Stomach (tissue), 9 donors: ENCODE results near the gene UGP2. TPM values are rescaled to one million over a fixed set of nuclear protein-coding genes. Genes with fewer than 3 reads are reported as not detected.

Experiments used
- DNase-seq, 2 donors: peaks; one replicate each; pipeline versions ENCODE4 v3.0.0 to v3.0.0-alpha.2; 2013 to 2019
- H3K27ac ChIP-seq, 5 donors: fragments of 200-600 bp in 4 of 5; sonication (generic) in 4 of 5; one replicate each; pipeline ENCODE4 v1.5.1; 2013 to 2019; ENCODE audit warnings: mild to moderate bottlenecking in 1 of 5, moderate library complexity in 1 of 5
- H3K27me3 ChIP-seq, 3 donors: fragments of 200-600 bp; sonication (generic); one replicate each; pipeline ENCODE4 v1.5.1; 2017 to 2019; ENCODE audit warnings: mixed run types in 1 of 3
- H3K36me3 ChIP-seq, 4 donors: fragments of 200-600 bp; sonication (generic); 1 replicate in 3 of 4; 2 replicates in 1 of 4; pipeline ENCODE4 v1.5.1; 2016 to 2019
- H3K4me1 ChIP-seq, 4 donors: fragments of 200-600 bp; sonication (generic); one replicate each; pipeline ENCODE4 v1.5.1; 2016 to 2019
- H3K4me3 ChIP-seq, 4 donors: fragments of 200-600 bp; sonication (generic) in 3 of 4; one replicate each; pipeline ENCODE4 v1.5.1; 2016 to 2019; ENCODE audit warnings: mild to moderate bottlenecking in 1 of 4
- H3K9me3 ChIP-seq, 4 donors: fragments of 200-600 bp; sonication (generic); one replicate each; pipeline ENCODE4 v1.5.1; 2016 to 2019
- CTCF ChIP-seq, 7 experiments: fragments of 450-650 bp in 4 of 7; fragments of 200-600 bp in 3 of 7; sonication (generic) in 3 of 7; IDR thresholded peaks; one replicate each; pipeline ENCODE4 v1.5.1; 2016 to 2019; ENCODE audit warnings: antibody characterized with exemption in 7 of 7, control low read depth in 2 of 7, mild to moderate bottlenecking in 1 of 7
- EP300 ChIP-seq: sonication (generic); formaldehyde crosslinking; IDR thresholded peaks from one replicate; pipeline ENCODE4 v1.6.1; 2017; ENCODE audit warnings: antibody characterized with exemption
- POLR2A ChIP-seq, 4 donors: fragments of 450-650 bp; IDR thresholded peaks; one replicate each; pipeline ENCODE4 v1.6.1; 2016; ENCODE audit warnings: antibody characterized with exemption in 4 of 4, control low read depth in 2 of 4, mild to moderate bottlenecking in 1 of 4, moderate library complexity in 1 of 4
- POLR2AphosphoS5 ChIP-seq, 3 donors: sonication (generic); formaldehyde crosslinking; IDR thresholded peaks; one replicate each; pipeline ENCODE4 v1.6.1; 2016; ENCODE audit warnings: antibody characterized with exemption in 3 of 3
- WGBS, 5 donors: extraction: QIAGEN DNeasy Blood & Tissue Kit in 3 of 5; methylation state at CpG; one replicate each; pipeline versions ENCODE4 v1.1.5 to v1.1.7; 2013 to 2018; 5-methylcytosine and 5-hydroxymethylcytosine counted together
- intact Hi-C: fragments of 100-400 bp; cut with DNase I; formaldehyde crosslinking; loops from one replicate; pipeline ENCODE4 v1.15.1; 2023; ENCODE audit warnings: low total_unique reads
- polyA plus RNA-seq, 3 donors: library from polyadenylated mRNA; stranded (reverse); fragments of 200-250 nt; gene quantifications; one replicate each; pipeline ENCODE4 v1.2.3, GENCODE V29; 2013
- total RNA-seq, 5 donors: library from RNA; depleted of rRNA; stranded (reverse); fragments of >200 nt; gene quantifications; one replicate each; pipeline versions ENCODE4 v1.1.0 to v1.2.3, GENCODE V29; 2014 to 2016
- donor health status: healthy with polysubstance abuse.
- donor health status: Bipolar disorder and iron deficiency.
- donor health status: healthy.

Gene UGP2
- total and polyA plus RNA-seq, 8 donors, result 38.5 to 135 (median 93.7) TPM

- H3K27me3 ChIP-seq, result no peaks in the 10 kb centered on the region
- H3K36me3 ChIP-seq, result no peaks in the 10 kb centered on the region
- H3K4me3 ChIP-seq, result peak overlapping the region; percentile 62 to 94 (median 82)
- peak overlapping the region; percentile 72 to 99 (median 99) for H3K27ac ChIP-seq
- H3K4me1 ChIP-seq, result peaks cover 26 to 48% (median 29%) of the 10 kb centered on the region in 4 donors
- peak in 1 of 2 donors; percentile 28 for DNase-seq
- H3K9me3 ChIP-seq, result no peaks in the 10 kb centered on the region
- 7 to 21% (median 9%) methylated on average over 11 to 24 of the region's 24 CpGs for WGBS, 5 donors
- TF ChIP-seq CTCF (IDR thresholded peaks at IDR 0.05), result no peak
- no peak for TF ChIP-seq POLR2AphosphoS5 (IDR thresholded peaks at IDR 0.05)
- no peak for TF ChIP-seq EP300
- no peak for TF ChIP-seq POLR2A (IDR thresholded peaks at IDR 0.05)
- intact Hi-C loops, result no loop called here
Measured at GRCh38 chr2:63840081-63840784, 1.5 kb upstream of the UGP2 start.

GRCh38 chr2:63840785-63841253 is 877 bp upstream of the UGP2 start:
- DNase-seq, result peak; percentile 99 to 100
- Histone ChIP-seq H3K9me3 (no peaks in the 10 kb centered on the region), H3K36me3 (no peaks in the 10 kb centered on the region), H3K4me3 (peak overlapping the region; percentile 62 to 94 (median 82)), H3K4me1 (peaks cover 26 to 54% (median 31%) of the 10 kb centered on the region in 4 donors), H3K27me3 (no peaks in the 10 kb centered on the region), H3K27ac (peak overlapping the region; percentile 97 to 99 (median 99))
- intact Hi-C loops, result no loop called here
- TF ChIP-seq CTCF (IDR thresholded peaks at IDR 0.05) (peak in 1 of 7 experiments; percentile 11), POLR2A (IDR thresholded peaks at IDR 0.05) (peak in 3 of 4 donors; percentile 71 to 99 (median 97)), POLR2AphosphoS5 (IDR thresholded peaks at IDR 0.05) (peak; percentile 99 to 100 (median 100)), EP300 (no peak)
- 0 to 2% (median 1%) methylated on average over 21 to 34 of the region's 34 CpGs for WGBS, 5 donors

- intact Hi-C loops, result no loop called here
- peaks cover 26 to 53% (median 38%) of the 10 kb centered on the region in 4 donors for H3K4me1 ChIP-seq
- peak overlapping the region; percentile 62 to 94 (median 82) for H3K4me3 ChIP-seq
- DNase-seq, result peak; percentile 29 to 80
- no peaks in the 10 kb centered on the region for H3K9me3 ChIP-seq
- peak overlapping the region; percentile 90 to 99 (median 99) for H3K27ac ChIP-seq
- TF ChIP-seq EP300 (no peak), CTCF (IDR thresholded peaks at IDR 0.05) (no peak), POLR2AphosphoS5 (IDR thresholded peaks at IDR 0.05) (peak; percentile 63 to 78 (median 70)), POLR2A (IDR thresholded peaks at IDR 0.05) (no peak)
- no peaks in the 10 kb centered on the region for H3K27me3 ChIP-seq
- H3K36me3 ChIP-seq, result no peaks in the 10 kb centered on the region
- WGBS, 5 donors, result 2 to 4% (median 3%) methylated on average over 24 of the region's 24 CpGs
Measured at GRCh38 chr2:63842149-63843061, 709 bp downstream of the UGP2 start.

- intact Hi-C loops, result no loop called here
- Histone ChIP-seq H3K4me1 (peaks cover 27 to 55% (median 39%) of the 10 kb centered on the region in 4 donors), H3K4me3 (peak overlapping the region; percentile 62 to 94 (median 82))
Measured at GRCh38 chr2:63843093-63843492, 1.4 kb downstream of the UGP2 start.

More at GRCh38 chr2:63843093-63843492, 1.4 kb downstream of the UGP2 start:
- no peaks in the 10 kb centered on the region for H3K36me3 ChIP-seq
- no peaks in the 10 kb centered on the region for H3K27me3 ChIP-seq
- 48 to 72% (median 62%) methylated on average over 8 of the region's 8 CpGs for WGBS, 5 donors
- H3K9me3 ChIP-seq, result no peaks in the 10 kb centered on the region
- no peak for DNase-seq
- TF ChIP-seq CTCF (IDR thresholded peaks at IDR 0.05) (no peak), POLR2A (IDR thresholded peaks at IDR 0.05) (no peak), POLR2AphosphoS5 (IDR thresholded peaks at IDR 0.05) (no peak), EP300 (no peak)
- H3K27ac ChIP-seq, result peak overlapping the region in 4 of 5 donors; percentile 98 to 99 (median 99)
